NCI-H2196 treated with DMSO at 0.1 percent for 48 hours (cell line): ENCODE results near the gene LYSET.
"Not testable (repeated sequence)": the region's sequence is repeated elsewhere in the genome, so short reads cannot be mapped to it uniquely, and the experiment has no call there.

ENCODE experiments used
- DNase-seq: peaks from one replicate; lab custom pipeline; 2025; ENCODE audit not compliant: unreplicated experiment; lab: John Stamatoyannopoulos, UW

The LYSET gene

GRCh38 chr14:93184391-93185348, at the start of gene LYSET, which contains the start of gene MOAP1:
Gene LYSET, plus strand, starts transcription at chr14:93185317. Its CDS starts 89 bp downstream, at chr14:93185406.
Gene MOAP1, minus strand, starts transcription at chr14:93184897. Its CDS starts 655 bp downstream, at chr14:93184242.
- no peak for DNase-seq

GRCh38 chr14:93135399-93135798, 49.7 kb upstream of the LYSET start:
- no peak for DNase-seq

GRCh38 chr14:93136009-93136408, 49.1 kb upstream of the LYSET start:
- no peak for DNase-seq

GRCh38 chr14:93136508-93136907, 48.6 kb upstream of the LYSET start:
- DNase-seq = not testable (repeated sequence)

GRCh38 chr14:93137864-93138263, 47.3 kb upstream of the LYSET start:
- DNase-seq = peak; percentile 14

- DNase-seq = no peak
Observed at GRCh38 chr14:93142854-93143652, 42.1 kb upstream of the LYSET start.

GRCh38 chr14:93146119-93146518, 39.0 kb upstream of the LYSET start:
- DNase-seq = no peak

- DNase-seq = no peak
Observed at GRCh38 chr14:93148979-93149378, 36.1 kb upstream of the LYSET start.

- DNase-seq = no peak
Observed at GRCh38 chr14:93150227-93151208, 34.6 kb upstream of the LYSET start.

GRCh38 chr14:93153121-93153520, 32.0 kb upstream of the LYSET start:
- DNase-seq = no peak

GRCh38 chr14:93155667-93156066, 29.4 kb upstream of the LYSET start:
- no peak for DNase-seq

- no peak for DNase-seq
Observed at GRCh38 chr14:93156693-93157369, 28.3 kb upstream of the LYSET start.

GRCh38 chr14:93158349-93158748, 26.8 kb upstream of the LYSET start:
- not testable (repeated sequence) for DNase-seq

- DNase-seq = not testable (repeated sequence)
Observed at GRCh38 chr14:93159625-93160352, 25.3 kb upstream of the LYSET start.

- DNase-seq = no peak
Observed at GRCh38 chr14:93160353-93160801, 24.7 kb upstream of the LYSET start.

GRCh38 chr14:93161411-93161940, 23.6 kb upstream of the LYSET start:
- DNase-seq = no peak

- no peak for DNase-seq
Observed at GRCh38 chr14:93163564-93163963, 21.6 kb upstream of the LYSET start.

- DNase-seq = not testable (repeated sequence)
Observed at GRCh38 chr14:93165271-93166265, 19.5 kb upstream of the LYSET start.
